Adipocyte (in vitro differentiated cells): ENCODE results near the gene SLC19A2.
"Not testable (repeated sequence)": the region's sequence is repeated elsewhere in the genome, so short reads cannot be mapped to it uniquely, and the experiment has no call there.

Experiments
- DNase-seq: peaks from one replicate; pipeline ENCODE4 v3.0.0-alpha.2; 2015; ENCODE audit warnings: low read depth
- H3K27me3 ChIP-seq: replicated peaks from 2 replicates; pipeline ENCODE4 v1.7.0; 2013; ENCODE audit warnings: mild to moderate bottlenecking, low read length, moderate library complexity; ENCODE audit not compliant: control insufficient read depth, insufficient read depth
- H3K36me3 ChIP-seq: 2 replicates; pipeline ENCODE4 v1.7.0; 2013; ENCODE audit warnings: low read length, mild to moderate bottlenecking, moderate library complexity; ENCODE audit not compliant: control insufficient read depth, insufficient read depth, severe bottlenecking
- H3K4me1 ChIP-seq: 2 replicates; pipeline ENCODE4 v1.7.0; 2013; ENCODE audit warnings: mild to moderate bottlenecking, low read length, moderate library complexity; ENCODE audit not compliant: control insufficient read depth, insufficient read depth
- H3K4me3 ChIP-seq: 2 replicates; pipeline ENCODE4 v1.7.0; 2013; ENCODE audit warnings: mild to moderate bottlenecking, low read length, moderate library complexity
- H3K9ac ChIP-seq: 2 replicates; pipeline ENCODE4 v1.7.0; 2013; ENCODE audit warnings: mild to moderate bottlenecking, low read length, moderate library complexity
- H3K9me3 ChIP-seq: 2 replicates; pipeline ENCODE4 v1.7.0; 2013; ENCODE audit warnings: mild to moderate bottlenecking, low read length, moderate library complexity; ENCODE audit not compliant: control insufficient read depth

SLC19A2 gene

DNA sequence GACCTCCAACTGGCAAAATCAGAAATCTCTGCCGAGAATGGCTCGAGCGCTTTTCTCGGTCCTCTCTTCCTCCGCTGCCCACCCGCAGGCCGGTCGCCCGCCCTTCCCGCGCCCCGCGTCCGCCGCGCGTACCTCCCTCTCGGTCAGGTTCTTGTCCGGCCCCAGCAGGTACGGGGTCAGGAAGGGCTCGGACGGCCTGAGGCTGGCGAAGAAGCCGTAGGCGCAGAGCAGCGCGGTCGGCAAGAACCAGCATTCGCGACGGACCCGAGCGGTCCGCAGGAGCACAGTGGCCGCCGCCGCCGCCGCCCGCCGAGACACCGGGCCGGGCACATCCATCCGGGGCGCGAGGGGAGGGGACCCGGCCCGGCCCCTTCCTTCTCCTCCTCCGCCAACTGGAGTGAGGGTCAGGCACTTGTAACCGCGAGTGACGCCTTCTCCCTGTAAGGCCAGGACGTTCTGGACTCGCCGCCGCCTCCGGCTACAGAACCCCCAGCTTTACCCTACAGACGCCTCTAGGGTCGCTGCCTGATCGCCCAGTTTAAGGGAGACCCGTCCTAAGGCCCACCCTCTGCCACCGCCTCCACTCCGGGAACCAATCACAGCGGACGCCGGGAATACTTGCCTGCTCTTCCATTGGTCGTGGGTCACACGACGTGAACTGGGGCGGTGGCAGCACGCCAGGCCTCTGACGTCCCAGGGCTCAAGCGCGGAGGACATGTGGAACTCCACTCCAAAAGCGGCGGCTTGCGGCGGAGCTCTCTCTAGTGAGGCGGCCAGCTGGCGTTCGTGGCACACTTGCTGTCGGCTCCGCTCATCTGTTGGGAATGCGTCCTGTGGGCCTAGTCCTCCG, at the start of gene SLC19A2:
Gene SLC19A2 (minus strand): TSS at position 514 of the 850 bp plus-strand sequence. CDS start 178 bp downstream, at position 336.
- no peaks in the 10 kb centered on the region for H3K9me3 ChIP-seq
- no peaks in the 10 kb centered on the region for H3K27me3 ChIP-seq
- H3K4me1 ChIP-seq: peaks cover 52% of the 10 kb centered on the region
- peak; percentile 100 for DNase-seq
- H3K36me3 ChIP-seq: no peaks in the 10 kb centered on the region
- H3K9ac ChIP-seq: peak within 1 kb of the TSS; percentile 96
- peak within 1 kb of the TSS; percentile 92 for H3K4me3 ChIP-seq

GRCh38 chr1:169534653-169535052, 48.9 kb upstream of the SLC19A2 start:
- no peaks in the 10 kb centered on the region for H3K27me3 ChIP-seq

DNA sequence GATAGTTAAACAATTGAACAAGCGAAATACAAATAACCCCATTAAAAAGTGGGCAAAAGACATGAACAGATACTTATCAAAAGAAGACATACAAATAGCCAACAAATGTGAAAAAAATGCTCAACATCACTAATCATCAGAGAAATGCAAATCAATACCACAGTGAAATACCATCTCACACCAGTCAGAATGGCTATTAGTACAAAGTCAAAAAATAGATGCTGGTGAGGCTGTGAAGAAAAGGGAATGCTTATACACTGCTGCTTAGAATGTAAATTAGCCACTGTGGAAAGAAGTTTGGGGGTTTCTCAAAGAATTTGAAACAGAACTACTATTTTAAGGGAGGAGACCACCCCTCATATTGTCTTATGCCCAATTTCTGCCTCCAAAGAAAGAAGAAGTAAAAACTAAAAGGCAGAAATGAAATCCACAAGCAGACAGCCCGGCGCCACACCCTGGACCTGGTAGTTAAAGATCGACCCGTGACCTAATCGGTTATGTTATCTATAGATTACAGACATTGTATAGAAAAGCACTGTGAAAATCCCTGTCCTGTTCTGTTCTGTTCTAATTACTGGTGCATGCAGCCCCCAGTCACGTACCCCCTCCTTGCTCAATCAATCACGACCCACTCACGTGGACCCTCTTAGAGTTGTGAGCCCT, 47.9 kb upstream of the SLC19A2 start:
- H3K36me3 ChIP-seq, H3K27me3 ChIP-seq, H3K4me3 ChIP-seq, H3K9ac ChIP-seq, H3K9me3 ChIP-seq, H3K4me1 ChIP-seq, DNase-seq: not testable (repeated sequence)

More at GRCh38 chr1:169534653-169535052, 48.9 kb upstream of the SLC19A2 start:
- no peak overlapping the region for H3K4me3 ChIP-seq
- H3K9me3 ChIP-seq: no peaks in the 10 kb centered on the region
- peaks cover 11% of the 10 kb centered on the region for H3K4me1 ChIP-seq
- DNase-seq: no peak
- H3K9ac ChIP-seq: no peak overlapping the region
- no peaks in the 10 kb centered on the region for H3K36me3 ChIP-seq

- Histone ChIP-seq H3K36me3 (no peaks in the 10 kb centered on the region), H3K4me1 (peaks cover 30% of the 10 kb centered on the region), H3K9ac (no peak overlapping the region), H3K4me3 (no peak overlapping the region), H3K9me3 (no peaks in the 10 kb centered on the region), H3K27me3 (no peaks in the 10 kb centered on the region)
- no peak for DNase-seq
Measured at GRCh38 chr1:169530448-169530847, 44.7 kb upstream of the SLC19A2 start.

GRCh38 chr1:169529068-169529642, 43.4 kb upstream of the SLC19A2 start:
- DNase-seq: no peak
- no peak overlapping the region for H3K4me3 ChIP-seq

GRCh38 chr1:169528215-169529067, 42.7 kb upstream of the SLC19A2 start:
- H3K4me1 ChIP-seq: peaks cover 35% of the 10 kb centered on the region
- H3K9ac ChIP-seq: no peak overlapping the region
- H3K4me3 ChIP-seq: no peak overlapping the region
- no peak for DNase-seq
- no peaks in the 10 kb centered on the region for H3K27me3 ChIP-seq
- no peaks in the 10 kb centered on the region for H3K9me3 ChIP-seq
- H3K36me3 ChIP-seq: peaks cover 4% of the 10 kb centered on the region

More at GRCh38 chr1:169529068-169529642, 43.4 kb upstream of the SLC19A2 start:
- no peaks in the 10 kb centered on the region for H3K27me3 ChIP-seq
- no peaks in the 10 kb centered on the region for H3K9me3 ChIP-seq
- peaks cover 35% of the 10 kb centered on the region for H3K4me1 ChIP-seq
- no peak overlapping the region for H3K9ac ChIP-seq
- H3K36me3 ChIP-seq: peaks cover 4% of the 10 kb centered on the region

GRCh38 chr1:169527451-169528214, 41.9 kb upstream of the SLC19A2 start:
- no peak for DNase-seq
- no peaks in the 10 kb centered on the region for H3K27me3 ChIP-seq
- H3K9ac ChIP-seq: no peak overlapping the region
- no peak overlapping the region for H3K4me3 ChIP-seq
- H3K9me3 ChIP-seq: no peaks in the 10 kb centered on the region
- peaks cover 35% of the 10 kb centered on the region for H3K4me1 ChIP-seq
- peaks cover 4% of the 10 kb centered on the region for H3K36me3 ChIP-seq

DNA sequence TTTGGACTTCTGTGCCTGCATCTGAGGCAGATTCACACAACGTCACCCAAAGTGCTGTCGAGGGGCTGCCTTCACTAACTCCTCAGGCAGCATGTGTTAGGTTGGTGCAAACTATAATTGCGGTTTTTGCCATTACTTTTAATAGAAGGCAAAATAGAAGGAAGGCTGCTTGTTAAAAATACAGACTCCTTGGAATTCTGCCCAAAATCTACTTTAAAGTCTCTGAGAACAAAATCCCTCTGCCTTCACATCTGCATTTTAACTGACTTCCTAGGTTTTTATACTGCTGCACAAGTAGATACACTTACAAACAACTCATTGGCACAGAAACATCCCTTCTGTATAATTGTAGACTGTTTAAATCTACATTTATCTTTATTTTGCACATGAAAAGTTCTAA, 41.3 kb upstream of the SLC19A2 start:
- no peak for DNase-seq
- H3K4me3 ChIP-seq: no peak overlapping the region
- no peaks in the 10 kb centered on the region for H3K9me3 ChIP-seq
- peaks cover 35% of the 10 kb centered on the region for H3K4me1 ChIP-seq
- no peaks in the 10 kb centered on the region for H3K27me3 ChIP-seq
- no peak overlapping the region for H3K9ac ChIP-seq
- H3K36me3 ChIP-seq: peaks cover 4% of the 10 kb centered on the region

GRCh38 chr1:169526120-169526832, 40.5 kb upstream of the SLC19A2 start:
- Histone ChIP-seq H3K4me1 (peaks cover 35% of the 10 kb centered on the region), H3K36me3 (peaks cover 4% of the 10 kb centered on the region), H3K9me3 (no peaks in the 10 kb centered on the region), H3K9ac (no peak overlapping the region), H3K4me3 (no peak overlapping the region), H3K27me3 (no peaks in the 10 kb centered on the region)
- no peak for DNase-seq

DNA sequence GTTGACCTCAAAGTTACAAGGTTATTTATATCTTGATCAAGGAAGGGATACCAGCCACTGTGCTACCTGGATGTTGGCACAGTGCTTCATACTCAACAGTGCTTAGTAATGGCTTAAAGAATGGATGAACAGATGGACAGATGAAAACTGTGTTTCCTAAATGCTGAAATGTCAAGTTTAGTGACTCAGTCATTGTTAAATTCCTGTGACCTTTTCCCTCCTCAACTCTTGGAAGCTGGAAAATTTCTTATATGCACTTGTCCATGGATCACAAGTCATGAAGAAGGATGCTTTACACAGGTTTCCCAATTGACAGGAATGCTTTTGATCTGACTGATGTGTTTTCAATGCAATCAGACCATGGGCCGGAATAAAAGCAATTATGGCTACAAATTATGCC, 39.6 kb upstream of the SLC19A2 start:
- Histone ChIP-seq H3K9ac (no peak overlapping the region), H3K27me3 (no peaks in the 10 kb centered on the region), H3K4me3 (no peak overlapping the region), H3K36me3 (peaks cover 4% of the 10 kb centered on the region), H3K9me3 (no peaks in the 10 kb centered on the region), H3K4me1 (peaks cover 35% of the 10 kb centered on the region)
- no peak for DNase-seq
